ENCODE data around the gene SLC48A1.

GRCh38 chr12:47828976-47829482, 56.0 kb downstream of the SLC48A1 start:
- TF ChIP-seq SP1 (IDR thresholded peaks at IDR 0.05) (no peak), HDGF (IDR thresholded peaks at IDR 0.05; ENCODE audit: borderline replicate concordance) (no peak), LEF1 (IDR thresholded peaks at IDR 0.05; ENCODE audit: borderline replicate concordance) (no peak), SUZ12 (IDR thresholded peaks at IDR 0.05) (no peak), BHLHE40 (IDR thresholded peaks at IDR 0.05; ENCODE audit: borderline replicate concordance) (no peak), FOXM1 (IDR thresholded peaks at IDR 0.05; ENCODE audit: borderline replicate concordance) (no peak), FOXK2 (IDR thresholded peaks at IDR 0.05) (no peak), ZNF384 (IDR thresholded peaks at IDR 0.05) (no peak), PKNOX1 (IDR thresholded peaks at IDR 0.05) (no peak)

Data from HEK293T (cell line).